HG02642 (cell line): ENCODE data around the gene UCP3.

Experiments
- ATAC-seq: cut with Tn5 transposase; IDR thresholded peaks from one replicate; pipeline ENCODE4 v1.9.1; 2021; ENCODE audit warnings: mild to moderate bottlenecking; ENCODE audit not compliant: unreplicated experiment, poor library complexity

The UCP3 gene, protein sequence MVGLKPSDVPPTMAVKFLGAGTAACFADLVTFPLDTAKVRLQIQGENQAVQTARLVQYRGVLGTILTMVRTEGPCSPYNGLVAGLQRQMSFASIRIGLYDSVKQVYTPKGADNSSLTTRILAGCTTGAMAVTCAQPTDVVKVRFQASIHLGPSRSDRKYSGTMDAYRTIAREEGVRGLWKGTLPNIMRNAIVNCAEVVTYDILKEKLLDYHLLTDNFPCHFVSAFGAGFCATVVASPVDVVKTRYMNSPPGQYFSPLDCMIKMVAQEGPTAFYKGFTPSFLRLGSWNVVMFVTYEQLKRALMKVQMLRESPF

DNA sequence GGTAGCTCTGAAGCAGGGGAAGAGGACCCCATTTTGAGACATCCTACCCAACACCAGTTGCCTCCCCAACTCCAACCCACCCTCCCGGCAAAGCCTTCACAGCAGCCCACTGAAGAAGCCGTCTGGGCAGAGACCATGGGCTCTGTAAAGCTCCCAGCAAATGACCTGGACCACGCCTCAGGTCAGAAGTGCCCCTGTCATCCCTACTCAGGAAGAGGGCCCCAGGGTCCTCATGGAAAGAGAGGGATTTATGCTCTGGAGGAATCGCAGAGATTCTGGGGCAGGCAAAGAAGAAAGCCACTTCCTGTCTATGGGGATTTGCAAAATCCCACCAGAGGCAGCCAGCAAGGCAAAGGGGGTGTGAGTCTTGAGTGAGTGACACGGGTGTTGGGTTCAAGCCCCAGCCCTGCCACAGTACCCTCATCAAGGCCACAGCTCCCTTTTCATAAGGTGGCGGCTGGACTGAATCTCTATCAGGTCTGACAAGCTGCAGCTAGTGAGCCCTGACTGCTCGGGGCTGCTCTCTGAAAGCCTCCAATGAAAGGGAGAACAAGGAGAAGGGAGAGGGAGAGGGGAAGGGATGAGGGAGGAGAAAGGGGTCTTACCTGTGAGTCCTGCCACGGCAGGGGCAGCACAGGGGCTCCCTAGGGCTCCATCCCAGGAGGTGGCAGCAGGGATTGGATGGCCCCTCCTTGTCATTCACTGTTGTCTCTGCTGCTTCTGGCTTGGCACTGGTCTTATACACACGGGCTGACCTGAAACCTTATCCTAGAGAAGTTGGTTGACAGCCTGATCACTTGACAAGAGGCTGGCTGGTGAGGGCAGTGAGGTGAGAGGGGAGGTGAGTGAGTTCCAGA, at the start of gene UCP3:
UCP3 (minus strand) TSS at position 713 of the 857 bp plus-strand sequence. CDS start 2,043 bp downstream, outside the sequence.
- ATAC-seq, result no peak

DNA sequence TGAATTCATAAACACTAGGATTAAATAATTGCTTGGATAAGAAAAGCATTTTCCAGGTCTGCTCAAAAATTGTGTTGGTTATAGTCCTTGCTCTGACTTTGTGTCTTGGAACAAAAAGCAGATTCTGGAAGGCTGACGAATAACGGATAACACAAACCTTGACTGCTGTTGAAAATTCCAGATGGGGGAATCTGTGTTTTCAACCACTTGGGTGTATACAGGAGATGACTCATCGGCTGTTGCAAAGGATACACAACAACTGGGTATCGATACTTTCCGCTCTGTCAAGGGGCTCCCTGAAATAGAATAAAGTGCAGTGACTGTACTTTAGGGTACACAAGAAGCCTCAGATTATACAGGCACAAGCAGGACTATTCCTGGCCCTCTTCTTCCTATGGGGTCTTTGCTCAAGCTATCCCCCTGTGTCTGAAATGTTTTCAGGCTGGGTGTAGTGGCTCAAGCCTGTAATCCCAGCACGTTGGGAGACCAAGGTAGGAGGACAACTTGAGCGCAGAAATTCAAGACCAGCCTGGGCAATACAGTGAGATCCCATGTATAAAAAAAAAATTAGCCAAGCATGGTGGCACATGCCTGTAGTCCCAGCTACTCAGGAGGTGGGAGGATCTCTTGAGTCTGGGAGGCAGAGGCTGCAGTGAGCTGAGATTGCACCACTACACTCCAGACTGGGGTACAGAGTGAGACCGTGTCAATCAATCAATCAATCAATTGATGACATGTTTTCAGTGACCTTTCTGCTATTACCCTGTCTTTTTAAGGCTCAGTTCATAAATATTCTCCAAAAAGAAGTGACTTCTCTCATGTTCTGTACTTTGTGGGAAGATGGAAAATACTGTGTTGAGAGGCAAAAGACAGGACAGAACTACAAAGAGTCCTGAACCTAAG, 48.6 kb upstream of the UCP3 start:
- ATAC-seq, result no peak

DNA sequence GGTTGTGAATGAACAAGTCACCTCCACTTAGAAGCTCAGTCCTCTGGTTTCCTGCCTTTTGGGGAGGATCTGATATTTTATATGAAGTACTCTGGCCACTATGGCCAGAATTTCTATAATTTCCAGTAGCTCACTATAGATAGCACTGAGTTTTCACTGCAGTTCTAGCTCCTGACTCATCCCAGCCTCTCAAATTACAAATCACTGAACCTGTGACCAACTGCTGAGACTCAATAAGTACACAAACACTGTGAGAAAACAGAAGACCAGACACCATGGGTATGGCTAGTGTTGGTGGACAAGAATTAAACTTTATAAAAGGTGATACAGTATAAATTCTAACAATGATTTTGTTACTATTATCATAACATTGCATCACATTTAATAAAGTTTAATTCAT, 47.1 kb upstream of the UCP3 start:
- no peak for ATAC-seq

- no peak for ATAC-seq
Measured at GRCh38 chr11:74050465-74050864, 41.6 kb upstream of the UCP3 start.

DNA sequence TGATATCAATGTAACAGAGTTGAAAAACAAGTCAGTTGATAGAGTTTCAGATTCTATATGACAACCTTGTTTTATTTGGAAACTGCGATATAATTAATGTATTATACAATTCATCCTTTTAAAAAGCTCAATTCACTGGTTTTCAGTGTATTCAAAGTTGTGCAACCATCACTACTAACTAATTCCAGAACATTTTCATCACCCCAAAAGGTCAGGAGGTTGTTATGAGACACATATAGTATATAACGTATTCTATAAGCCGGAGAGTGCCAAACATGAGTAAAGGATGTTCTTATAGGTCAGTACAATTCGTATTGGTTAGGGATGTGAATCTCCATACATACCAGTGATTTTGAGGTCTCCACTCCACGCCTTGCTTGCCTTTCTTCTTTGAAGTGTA, 40.1 kb upstream of the UCP3 start:
- no peak for ATAC-seq

GRCh38 chr11:74044538-74044937, 35.7 kb upstream of the UCP3 start:
- no peak for ATAC-seq

DNA sequence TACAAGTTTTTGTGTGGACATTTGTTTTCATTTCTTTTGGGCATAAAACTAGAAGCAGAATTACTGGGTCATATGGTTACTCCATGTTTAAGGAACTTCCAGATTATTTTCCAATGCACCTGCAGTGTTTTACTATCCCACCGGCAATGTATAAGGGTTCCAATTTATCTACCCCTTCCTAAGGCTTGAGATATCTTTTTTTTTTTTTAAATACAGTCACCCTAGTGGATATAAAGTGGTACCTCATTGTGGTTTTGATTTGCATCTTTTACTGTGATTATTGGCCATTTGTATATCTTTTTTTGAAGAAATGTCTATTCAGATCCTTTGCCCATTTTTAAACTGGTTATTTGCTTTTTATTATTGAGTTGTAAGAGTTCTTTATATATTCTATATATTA, 34.6 kb upstream of the UCP3 start:
- ATAC-seq, result no peak

DNA sequence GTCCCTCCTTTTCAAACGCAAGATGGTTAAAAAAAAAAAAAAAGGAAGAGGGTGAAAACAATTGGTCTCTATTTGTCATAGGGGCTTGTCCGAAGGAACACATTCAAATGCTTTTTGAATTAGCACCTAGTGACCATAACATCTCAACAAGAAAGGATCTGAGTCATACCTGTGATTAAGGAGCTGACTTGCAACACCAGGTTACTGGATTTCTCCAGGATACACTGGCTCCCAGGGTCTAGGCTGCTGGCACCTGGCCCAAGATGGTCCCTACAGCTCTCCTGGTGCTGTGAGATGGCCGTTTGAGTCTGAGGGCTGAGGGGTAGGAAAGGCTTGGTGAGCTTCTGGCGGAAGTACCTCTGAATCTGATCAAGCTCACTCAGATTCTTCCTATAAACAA, 28.4 kb upstream of the UCP3 start:
- ATAC-seq, result no peak

DNA sequence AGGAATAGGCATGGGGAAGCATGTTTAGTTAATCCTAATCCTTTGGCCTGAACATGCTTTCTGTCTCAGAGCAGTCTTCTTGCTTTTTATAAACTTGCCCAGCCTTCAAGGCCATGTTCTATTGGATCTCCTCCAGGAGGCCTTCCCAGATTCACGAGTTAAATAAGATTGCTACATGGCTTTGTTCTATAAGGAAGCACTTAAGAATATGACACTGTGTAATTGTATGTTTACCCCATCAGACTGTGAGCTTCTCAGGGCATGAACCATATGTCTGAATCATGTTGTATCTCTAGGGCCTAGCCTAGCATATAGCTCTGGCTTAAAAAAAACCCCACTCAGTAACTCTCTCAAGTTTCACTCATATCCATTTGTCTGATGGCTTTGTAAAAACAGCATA, 26.4 kb upstream of the UCP3 start:
- ATAC-seq, result no peak

- ATAC-seq, result no peak
Measured at GRCh38 chr11:74033046-74033445, 24.2 kb upstream of the UCP3 start.

DNA sequence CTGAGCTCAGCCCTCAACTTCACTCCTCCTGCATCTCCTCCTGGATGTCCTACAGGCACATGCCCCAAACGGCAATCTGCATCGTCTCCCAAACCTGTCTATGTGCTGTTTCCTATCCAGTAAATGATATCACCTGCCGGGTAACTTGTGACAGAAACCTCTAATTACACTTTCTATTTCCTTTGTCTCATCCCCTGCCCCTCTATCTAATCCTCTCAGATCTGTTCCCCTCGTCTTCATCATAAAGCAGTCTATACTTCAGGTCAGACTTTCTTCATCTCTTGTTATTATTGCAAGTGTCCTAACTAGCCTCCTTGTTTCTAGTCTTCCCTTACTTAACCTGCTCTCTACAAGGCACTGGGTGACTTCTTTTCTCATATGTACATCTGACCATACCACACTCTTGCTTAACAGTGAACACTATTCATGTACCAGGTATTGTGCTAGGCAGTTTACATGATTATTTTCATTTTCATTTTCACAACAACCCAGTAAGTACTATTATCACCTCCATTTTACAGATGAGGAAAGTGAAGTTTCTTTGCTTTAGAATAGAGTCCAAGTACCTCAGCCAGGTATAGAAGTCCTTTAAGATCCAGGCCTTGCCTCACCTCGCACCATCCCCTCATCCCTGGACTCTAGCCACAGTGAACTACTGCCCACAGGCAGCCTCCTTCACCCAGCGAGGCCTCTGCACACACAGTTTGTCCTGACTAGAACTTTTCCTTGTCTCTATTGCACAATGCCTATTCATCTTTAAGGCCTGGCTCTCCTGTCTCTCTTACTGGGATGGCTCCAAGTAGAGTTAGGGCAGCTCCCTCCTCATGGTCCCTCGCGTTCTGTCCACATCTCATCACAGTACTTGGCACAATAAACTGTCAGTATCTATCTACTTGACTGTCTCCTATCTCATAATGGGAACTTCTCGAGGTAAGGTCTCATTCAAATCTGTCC, 22.1 kb upstream of the UCP3 start:
- no peak for ATAC-seq

- no peak for ATAC-seq
Measured at GRCh38 chr11:74025467-74026166, 16.7 kb upstream of the UCP3 start.

GRCh38 chr11:74024261-74025029, 15.6 kb upstream of the UCP3 start:
- ATAC-seq, result no peak

- ATAC-seq, result no peak
Measured at GRCh38 chr11:74023276-74023675, 14.4 kb upstream of the UCP3 start.

GRCh38 chr11:74022546-74022945, 13.7 kb upstream of the UCP3 start:
- ATAC-seq, result no peak

DNA sequence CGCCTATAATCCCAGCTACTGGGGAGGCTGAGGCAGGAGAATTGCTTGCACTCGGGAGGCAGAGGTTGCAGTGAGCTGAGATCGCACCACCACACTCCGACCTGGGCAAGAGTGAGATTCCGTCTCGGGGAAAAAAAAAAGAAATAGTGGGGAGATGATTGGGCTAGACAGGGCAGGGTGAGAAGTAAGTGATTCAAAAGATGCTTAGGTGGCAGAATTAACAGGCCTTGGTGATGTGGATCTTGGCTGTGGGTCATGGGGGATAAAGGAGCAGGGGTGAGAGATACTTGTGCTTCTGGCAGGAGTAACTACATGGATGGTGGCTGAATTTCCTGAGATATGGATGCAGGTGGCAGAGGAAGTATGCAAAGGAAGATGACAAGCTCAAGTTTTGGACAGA, 13.1 kb upstream of the UCP3 start:
- no peak for ATAC-seq

DNA sequence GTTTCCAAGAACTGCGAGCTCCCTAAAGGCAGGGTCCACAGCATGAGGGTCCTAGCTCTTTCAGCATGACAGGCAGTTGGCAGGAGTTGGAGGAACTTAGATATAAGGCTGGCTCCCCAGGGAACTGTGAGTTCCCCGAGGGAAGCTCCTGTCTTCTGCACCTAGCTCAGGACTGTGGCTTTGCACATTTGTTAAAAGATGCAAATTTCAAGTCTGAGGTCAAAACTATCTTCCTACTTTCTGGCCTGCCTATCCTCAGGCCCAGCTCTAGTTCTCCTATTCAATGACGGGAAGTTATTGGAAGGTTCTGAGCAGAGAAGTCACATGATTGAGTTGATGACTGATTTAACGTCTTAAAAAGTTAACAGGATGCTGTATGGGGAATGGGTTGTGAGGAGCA, 11.7 kb upstream of the UCP3 start:
- ATAC-seq, result peak; percentile 62

GRCh38 chr11:74019860-74020259, 11.0 kb upstream of the UCP3 start:
- peak; percentile 26 for ATAC-seq
